Ammon's horn (tissue), 1 donor: ENCODE measurements around the gene C14orf119.

ENCODE experiments used
- DNase-seq: peaks from one replicate; pipeline ENCODE4 v3.0.0-alpha.2; 2016; ENCODE audit warnings: low spot score

Gene C14orf119

GRCh38 chr14:23109769-23110168, 14.5 kb downstream of the C14orf119 start:
- no peak for DNase-seq

- DNase-seq = no peak
Observed at GRCh38 chr14:23110579-23111365, 15.5 kb downstream of the C14orf119 start.

GRCh38 chr14:23112359-23113178, 17.3 kb downstream of the C14orf119 start:
- DNase-seq = no peak

GRCh38 chr14:23113431-23114119, 18.3 kb downstream of the C14orf119 start:
- DNase-seq = no peak

GRCh38 chr14:23114120-23114458, 18.8 kb downstream of the C14orf119 start:
- DNase-seq = no peak

GRCh38 chr14:23114669-23115038, 19.3 kb downstream of the C14orf119 start:
- DNase-seq = no peak

GRCh38 chr14:23115039-23115731, 19.9 kb downstream of the C14orf119 start:
- DNase-seq = no peak

GRCh38 chr14:23115918-23116317, 20.6 kb downstream of the C14orf119 start:
- DNase-seq = no peak

- DNase-seq = no peak
Observed at GRCh38 chr14:23117371-23118020, 22.2 kb downstream of the C14orf119 start.

- no peak for DNase-seq
Observed at GRCh38 chr14:23118506-23119362, 23.4 kb downstream of the C14orf119 start, which contains the start of gene CEBPE. CEBPE (minus strand) TSS chr14:23119255; CDS start chr14:23119091, 164 bp downstream.

- DNase-seq = no peak
Observed at GRCh38 chr14:23119363-23120327, 24.3 kb downstream of the C14orf119 start.

GRCh38 chr14:23120541-23121251, 25.4 kb downstream of the C14orf119 start:
- DNase-seq = peak; percentile 94

GRCh38 chr14:23121361-23121771, 26.1 kb downstream of the C14orf119 start:
- DNase-seq = peak; percentile 27

- DNase-seq = no peak
Observed at GRCh38 chr14:23122086-23122485, 26.8 kb downstream of the C14orf119 start.

- no peak for DNase-seq
Observed at GRCh38 chr14:23123419-23123818, 28.1 kb downstream of the C14orf119 start.

GRCh38 chr14:23124337-23124954, 29.1 kb downstream of the C14orf119 start:
- no peak for DNase-seq

GRCh38 chr14:23125011-23125410, 29.7 kb downstream of the C14orf119 start:
- DNase-seq = no peak

- no peak for DNase-seq
Observed at GRCh38 chr14:23125933-23126524, 30.7 kb downstream of the C14orf119 start.
